Measurements from ENCODE around the gene NKAPL.

Gene NKAPL

GRCh38 chr6:28213213-28213523 lies 45.9 kb upstream of the NKAPL start:
- TF ChIP-seq POLR2AphosphoS5 (IDR thresholded peaks at IDR 0.05; ENCODE audit: low read depth, low read length) (no peak), FOXP2 (optimal IDR thresholded peaks at IDR 0.05; ENCODE audit: borderline replicate concordance, extremely low read depth, extremely low read length, insufficient read depth) (no peak), SIN3A (IDR thresholded peaks at IDR 0.05; ENCODE audit: borderline replicate concordance, insufficient read depth, low read length) (no peak), TAF1 (IDR thresholded peaks at IDR 0.05; ENCODE audit: borderline replicate concordance, insufficient read depth, low read length) (no peak)
- TF ChIP-seq, protein P1, sequence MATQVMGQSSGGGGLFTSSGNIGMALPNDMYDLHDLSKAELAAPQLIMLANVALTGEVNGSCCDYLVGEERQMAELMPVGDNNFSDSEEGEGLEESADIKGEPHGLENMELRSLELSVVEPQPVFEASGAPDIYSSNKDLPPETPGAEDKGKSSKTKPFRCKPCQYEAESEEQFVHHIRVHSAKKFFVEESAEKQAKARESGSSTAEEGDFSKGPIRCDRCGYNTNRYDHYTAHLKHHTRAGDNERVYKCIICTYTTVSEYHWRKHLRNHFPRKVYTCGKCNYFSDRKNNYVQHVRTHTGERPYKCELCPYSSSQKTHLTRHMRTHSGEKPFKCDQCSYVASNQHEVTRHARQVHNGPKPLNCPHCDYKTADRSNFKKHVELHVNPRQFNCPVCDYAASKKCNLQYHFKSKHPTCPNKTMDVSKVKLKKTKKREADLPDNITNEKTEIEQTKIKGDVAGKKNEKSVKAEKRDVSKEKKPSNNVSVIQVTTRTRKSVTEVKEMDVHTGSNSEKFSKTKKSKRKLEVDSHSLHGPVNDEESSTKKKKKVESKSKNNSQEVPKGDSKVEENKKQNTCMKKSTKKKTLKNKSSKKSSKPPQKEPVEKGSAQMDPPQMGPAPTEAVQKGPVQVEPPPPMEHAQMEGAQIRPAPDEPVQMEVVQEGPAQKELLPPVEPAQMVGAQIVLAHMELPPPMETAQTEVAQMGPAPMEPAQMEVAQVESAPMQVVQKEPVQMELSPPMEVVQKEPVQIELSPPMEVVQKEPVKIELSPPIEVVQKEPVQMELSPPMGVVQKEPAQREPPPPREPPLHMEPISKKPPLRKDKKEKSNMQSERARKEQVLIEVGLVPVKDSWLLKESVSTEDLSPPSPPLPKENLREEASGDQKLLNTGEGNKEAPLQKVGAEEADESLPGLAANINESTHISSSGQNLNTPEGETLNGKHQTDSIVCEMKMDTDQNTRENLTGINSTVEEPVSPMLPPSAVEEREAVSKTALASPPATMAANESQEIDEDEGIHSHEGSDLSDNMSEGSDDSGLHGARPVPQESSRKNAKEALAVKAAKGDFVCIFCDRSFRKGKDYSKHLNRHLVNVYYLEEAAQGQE (IDR thresholded peaks at IDR 0.05; ENCODE audit: insufficient read depth in 1 of 2, low read depth in 2 of 2, low read length in 2 of 2): no peak

DNA sequence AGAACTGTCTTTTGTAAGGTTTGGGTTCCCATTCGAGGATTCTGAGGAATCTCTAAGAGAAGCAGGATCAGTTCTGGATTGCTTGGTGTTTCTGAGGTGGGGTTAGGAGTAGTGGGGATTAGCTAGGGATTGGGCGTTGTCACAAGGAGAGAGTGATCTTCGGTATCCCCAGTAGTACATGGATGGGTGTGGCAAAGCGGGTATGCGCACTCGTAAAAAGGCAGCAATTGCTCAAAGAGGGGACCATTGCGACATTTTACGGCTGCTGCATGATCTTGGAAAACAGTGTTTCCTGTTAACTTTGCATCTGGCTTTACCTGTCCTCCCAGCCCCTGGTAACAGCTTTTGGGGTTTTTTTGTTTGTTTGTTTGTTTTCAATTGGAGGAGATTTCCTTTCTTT lies 43.7 kb upstream of the NKAPL start:
- TF ChIP-seq FOXP2 (optimal IDR thresholded peaks at IDR 0.05; ENCODE audit: borderline replicate concordance, extremely low read depth, extremely low read length, insufficient read depth) (no peak), TAF1 (IDR thresholded peaks at IDR 0.05; ENCODE audit: borderline replicate concordance, insufficient read depth, low read length) (no peak), SIN3A (IDR thresholded peaks at IDR 0.05; ENCODE audit: borderline replicate concordance, insufficient read depth, low read length) (no peak), POLR2AphosphoS5 (IDR thresholded peaks at IDR 0.05; ENCODE audit: low read depth, low read length) (no peak)
- TF ChIP-seq, protein P1 (IDR thresholded peaks at IDR 0.05; ENCODE audit: insufficient read depth in 1 of 2, low read depth in 2 of 2, low read length in 2 of 2): no peak

DNA sequence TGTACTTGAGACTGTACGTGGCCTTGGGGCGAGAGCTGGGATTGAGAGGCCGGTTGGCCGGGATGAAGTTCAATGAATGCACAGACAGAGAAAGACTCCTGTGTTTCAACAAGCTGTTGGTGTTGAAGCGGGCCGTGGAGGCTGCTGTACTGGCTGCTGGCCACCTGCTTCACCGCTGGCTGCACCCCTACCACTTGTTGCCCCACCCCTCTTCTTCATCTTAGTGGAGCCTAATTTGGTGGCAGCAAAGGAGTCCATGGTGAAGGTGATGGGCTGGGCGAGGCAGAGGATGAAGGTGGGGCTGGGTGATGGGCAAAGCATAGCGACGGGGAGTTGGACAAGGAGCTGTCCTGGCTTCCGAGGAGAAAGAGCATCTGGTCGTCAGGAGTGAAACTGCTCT lies 41.2 kb upstream of the NKAPL start:
- TF ChIP-seq TAF1 (IDR thresholded peaks at IDR 0.05; ENCODE audit: borderline replicate concordance, insufficient read depth, low read length) (no peak), POLR2AphosphoS5 (IDR thresholded peaks at IDR 0.05; ENCODE audit: low read depth, low read length) (no peak), SIN3A (IDR thresholded peaks at IDR 0.05; ENCODE audit: borderline replicate concordance, insufficient read depth, low read length) (no peak), FOXP2 (optimal IDR thresholded peaks at IDR 0.05; ENCODE audit: borderline replicate concordance, extremely low read depth, extremely low read length, insufficient read depth) (no peak)
- TF ChIP-seq, protein P1 (IDR thresholded peaks at IDR 0.05; ENCODE audit: insufficient read depth in 1 of 2, low read depth in 2 of 2, low read length in 2 of 2): no peak

GRCh38 chr6:28218312-28219248 lies 40.5 kb upstream of the NKAPL start:
- TF ChIP-seq SIN3A (IDR thresholded peaks at IDR 0.05; ENCODE audit: borderline replicate concordance, insufficient read depth, low read length) (no peak), FOXP2 (optimal IDR thresholded peaks at IDR 0.05; ENCODE audit: borderline replicate concordance, extremely low read depth, extremely low read length, insufficient read depth) (no peak), TAF1 (IDR thresholded peaks at IDR 0.05; ENCODE audit: borderline replicate concordance, insufficient read depth, low read length) (peak; percentile 53; the same call in 1 of the 2 replicates), POLR2AphosphoS5 (IDR thresholded peaks at IDR 0.05; ENCODE audit: low read depth, low read length) (peak; percentile 37; the same call in 1 of the 2 replicates)
- TF ChIP-seq, protein P1 (IDR thresholded peaks at IDR 0.05; ENCODE audit: insufficient read depth in 1 of 2, low read depth in 2 of 2, low read length in 2 of 2): no peak

Data from PFSK-1 (cell line).